CD14-positive monocyte (primary cell): ENCODE data around the gene KLK10. TPM values are rescaled to one million over a fixed set of nuclear protein-coding genes. Genes with fewer than 3 reads are reported as not detected.

Experiments used
- DNase-seq, 3 donors: peaks; one replicate each; pipeline ENCODE4 v3.0.0-alpha.2; 2011 to 2022
- H2AFZ ChIP-seq: 2 replicates; pipeline ENCODE4 v1.6.0; 2012; ENCODE audit warnings: mild to moderate bottlenecking, low read depth, low read length, inconsistent platforms; ENCODE audit not compliant: insufficient read depth, poor library complexity, severe bottlenecking
- H3K27ac ChIP-seq, 2 donors: 1 replicate in 1 of 2; 2 replicates in 1 of 2; pipeline ENCODE4 v1.5.1; 2012 to 2013; ENCODE audit warnings: low read length in 2 of 2, control low read depth in 1 of 2, inconsistent platforms in 1 of 2, low read depth in 1 of 2, mild to moderate bottlenecking in 1 of 2
- H3K27me3 ChIP-seq, 2 donors: one replicate each; pipeline versions ENCODE4 v1.6.0 to v1.6.1; 2011 to 2013; ENCODE audit warnings: low read length in 2 of 2; ENCODE audit not compliant: control insufficient read depth in 2 of 2, insufficient read depth in 2 of 2
- H3K36me3 ChIP-seq, 2 donors: replicated peaks in 1 of 2; 1 replicate in 1 of 2; 2 replicates in 1 of 2; pipeline versions ENCODE4 v1.5.1 to v1.6.1; 2012 to 2013; ENCODE audit warnings: low read length in 2 of 2, control low read depth in 1 of 2, inconsistent platforms in 1 of 2, mild to moderate bottlenecking in 1 of 2; ENCODE audit not compliant: insufficient read depth in 2 of 2, control insufficient read depth in 1 of 2
- H3K4me1 ChIP-seq, 2 donors: 1 replicate in 1 of 2; 2 replicates in 1 of 2; pipeline versions ENCODE4 v1.5.1 to v1.6.1; 2012 to 2013; ENCODE audit warnings: low read length in 2 of 2, control low read depth in 1 of 2, inconsistent platforms in 1 of 2, mild to moderate bottlenecking in 1 of 2, moderate library complexity in 1 of 2; ENCODE audit not compliant: insufficient read depth in 2 of 2, control insufficient read depth in 1 of 2
- H3K4me2 ChIP-seq: replicated peaks from 2 replicates; pipeline ENCODE3; 2012; ENCODE audit warnings: low read length, moderate library complexity, mild to moderate bottlenecking; ENCODE audit not compliant: poor library complexity, severe bottlenecking; ENCODE audit errors: extremely low read depth
- H3K4me3 ChIP-seq, 3 experiments: fragments of 200-600 bp in 1 of 3; sonication (generic) in 1 of 3; replicated peaks in 1 of 3; 1 replicate in 2 of 3; 2 replicates in 1 of 3; pipeline ENCODE4 v1.5.1; 2011 to 2013; ENCODE audit warnings: low read length in 3 of 3, mild to moderate bottlenecking in 3 of 3, control low read depth in 2 of 3, low read depth in 2 of 3, inconsistent platforms in 1 of 3, moderate library complexity in 1 of 3
- H3K79me2 ChIP-seq: 2 replicates; pipeline ENCODE4 v1.6.0; 2012; ENCODE audit warnings: mild to moderate bottlenecking, control low read depth, inconsistent platforms, low read length, moderate library complexity; ENCODE audit not compliant: insufficient read depth
- H3K9ac ChIP-seq: 2 replicates; pipeline ENCODE4 v1.6.0; 2017; ENCODE audit warnings: low read length, mild to moderate bottlenecking; ENCODE audit not compliant: insufficient read depth, poor library complexity, severe bottlenecking
- H3K9me3 ChIP-seq, 2 donors: replicated peaks in 1 of 2; 1 replicate in 1 of 2; 2 replicates in 1 of 2; pipeline versions ENCODE4 v1.5.1 to v1.6.1; 2012 to 2013; ENCODE audit warnings: low read length in 2 of 2, control low read depth in 1 of 2; ENCODE audit not compliant: control insufficient read depth in 1 of 2, insufficient read depth in 1 of 2
- H4K20me1 ChIP-seq: 2 replicates; pipeline ENCODE4 v1.6.0; 2012; ENCODE audit warnings: mild to moderate bottlenecking, low read length, control low read depth, moderate library complexity; ENCODE audit not compliant: insufficient read depth
- H3K27ac Mint-ChIP-seq, 7 donors: one replicate each; pipeline ENCODE4 v1.8.0; 2020; ENCODE audit warnings: mild to moderate bottlenecking in 7 of 7, mixed read lengths in 7 of 7, moderate library complexity in 6 of 7, inconsistent platforms in 2 of 7
- H3K27me3 Mint-ChIP-seq, 3 donors: one replicate each; pipeline ENCODE4 v1.8.0; 2021 to 2022; ENCODE audit warnings: low read depth in 3 of 3, mild to moderate bottlenecking in 3 of 3, mixed read lengths in 3 of 3, moderate library complexity in 3 of 3, inconsistent platforms in 1 of 3
- H3K36me3 Mint-ChIP-seq, 2 donors: one replicate each; pipeline ENCODE4 v1.8.0; 2020; ENCODE audit warnings: mixed read lengths in 2 of 2, inconsistent platforms in 1 of 2, mild to moderate bottlenecking in 1 of 2
- H3K4me1 Mint-ChIP-seq: one replicate; pipeline ENCODE4 v1.8.0; 2020; ENCODE audit warnings: mild to moderate bottlenecking, mixed read lengths
- H3K4me3 Mint-ChIP-seq, 2 donors: one replicate each; pipeline ENCODE4 v1.8.0; 2020; ENCODE audit warnings: mild to moderate bottlenecking in 2 of 2, mixed read lengths in 2 of 2, moderate library complexity in 1 of 2
- H3K9me3 Mint-ChIP-seq, 7 donors: one replicate each; pipeline ENCODE4 v1.8.0; 2020 to 2022; ENCODE audit warnings: mixed read lengths in 7 of 7, mild to moderate bottlenecking in 6 of 7, moderate library complexity in 6 of 7, inconsistent platforms in 2 of 7
- WGBS: methylation state at CpG from one replicate; pipeline ENCODE4 v1.1.5; 2013; ENCODE audit warnings: missing lambda C conversion rate; ENCODE audit not compliant: insufficient coverage; 5-methylcytosine and 5-hydroxymethylcytosine counted together
- intact Hi-C, 2 donors: fragments of 100-400 bp; cut with micrococcal nuclease; formaldehyde crosslinking; loops; one replicate each; pipeline versions ENCODE4 v1.15.0 to v1.15.1; 2023
- polyA plus RNA-seq, 3 donors: library from polyadenylated mRNA; depleted of rRNA in 1 of 3; unstranded in 2 of 3; stranded (reverse) in 1 of 3; fragments of 300-500 nt in 2 of 3; fragments of >200 nt in 1 of 3; fragmentation: Illumina TruSeq in 2 of 3; gene quantifications; 1 replicate in 2 of 3; 2 replicates in 1 of 3; pipeline ENCODE4 v1.2.3, GENCODE V29; 2012 to 2021
- TF ChIP-seq, protein P1 (sequence below): fragments of 200-600 bp; IDR thresholded peaks from one replicate; pipeline ENCODE4 v1.8.0; 2022; ENCODE audit warnings: antibody characterized with exemption, mild to moderate bottlenecking

KLK10 gene
- polyA plus RNA-seq, 3 donors, result not detected

DNA sequence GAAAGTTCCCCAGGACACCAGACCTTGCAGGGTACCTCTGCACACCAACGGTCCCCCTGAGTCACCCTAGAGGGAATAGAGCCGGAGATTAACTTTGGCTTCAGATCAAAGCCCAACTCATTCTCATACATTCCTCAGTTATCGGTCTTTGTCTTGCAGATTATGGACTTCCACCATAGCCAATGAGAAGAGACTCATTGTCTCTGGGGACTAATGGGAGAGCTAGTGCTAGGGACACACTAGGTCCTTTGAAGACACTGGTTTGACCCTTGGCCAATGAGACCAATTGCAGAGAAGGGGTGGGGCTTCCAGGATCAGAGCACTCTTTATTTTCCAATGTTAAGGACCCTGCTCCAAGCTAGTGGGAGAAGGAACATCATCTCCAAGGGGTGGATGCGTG, 41.9 kb downstream of the KLK10 start:
- H3K27me3 ChIP-seq, result peaks cover 0 to 3% of the 10 kb centered on the region in 2 donors
- intact Hi-C loops, result no loop called here

DNA sequence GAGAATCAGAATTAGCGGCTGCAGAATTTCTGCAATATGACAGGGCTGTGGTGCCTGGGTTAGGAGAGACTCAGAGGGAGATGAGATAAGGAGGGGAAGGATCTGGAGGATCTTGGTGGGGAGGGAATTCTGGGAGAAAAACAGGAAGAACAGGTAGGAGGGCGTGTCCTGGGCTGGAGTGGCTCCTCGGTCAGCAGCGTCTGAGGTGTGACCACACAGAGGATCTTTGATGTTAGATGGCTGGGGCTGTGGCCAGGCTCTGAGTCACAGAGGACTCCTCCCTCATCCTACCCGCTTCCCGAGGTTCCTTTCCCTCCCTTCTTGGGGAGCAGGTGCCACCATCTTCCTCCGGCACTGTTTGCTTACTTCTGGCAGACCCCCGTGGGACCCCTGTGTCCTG, 43.7 kb downstream of the KLK10 start:
- H2AFZ ChIP-seq, result no peak overlapping the region
- no peaks in the 10 kb centered on the region for H3K36me3 ChIP-seq
- Mint-ChIP-seq H3K9me3 (peaks cover 0 to 3% (median 0%) of the 10 kb centered on the region in 7 donors), H3K36me3 (no peaks in the 10 kb centered on the region), H3K27me3 (peaks cover 12 to 23% (median 15%) of the 10 kb centered on the region in 3 donors), H3K4me3 (no peak overlapping the region), H3K4me1 (no peaks in the 10 kb centered on the region), H3K27ac (peak overlapping the region in 2 of 7 donors; percentile 14 to 73)
- TF ChIP-seq, protein P1, sequence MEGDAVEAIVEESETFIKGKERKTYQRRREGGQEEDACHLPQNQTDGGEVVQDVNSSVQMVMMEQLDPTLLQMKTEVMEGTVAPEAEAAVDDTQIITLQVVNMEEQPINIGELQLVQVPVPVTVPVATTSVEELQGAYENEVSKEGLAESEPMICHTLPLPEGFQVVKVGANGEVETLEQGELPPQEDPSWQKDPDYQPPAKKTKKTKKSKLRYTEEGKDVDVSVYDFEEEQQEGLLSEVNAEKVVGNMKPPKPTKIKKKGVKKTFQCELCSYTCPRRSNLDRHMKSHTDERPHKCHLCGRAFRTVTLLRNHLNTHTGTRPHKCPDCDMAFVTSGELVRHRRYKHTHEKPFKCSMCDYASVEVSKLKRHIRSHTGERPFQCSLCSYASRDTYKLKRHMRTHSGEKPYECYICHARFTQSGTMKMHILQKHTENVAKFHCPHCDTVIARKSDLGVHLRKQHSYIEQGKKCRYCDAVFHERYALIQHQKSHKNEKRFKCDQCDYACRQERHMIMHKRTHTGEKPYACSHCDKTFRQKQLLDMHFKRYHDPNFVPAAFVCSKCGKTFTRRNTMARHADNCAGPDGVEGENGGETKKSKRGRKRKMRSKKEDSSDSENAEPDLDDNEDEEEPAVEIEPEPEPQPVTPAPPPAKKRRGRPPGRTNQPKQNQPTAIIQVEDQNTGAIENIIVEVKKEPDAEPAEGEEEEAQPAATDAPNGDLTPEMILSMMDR, result no peak
- no peaks in the 10 kb centered on the region for H3K9me3 ChIP-seq
- 27% methylated on average over 6 of the region's 8 CpGs for WGBS
- H3K79me2 ChIP-seq, result no peaks in the 10 kb centered on the region
- H3K4me2 ChIP-seq, result no peak overlapping the region
- no peak for DNase-seq
- H4K20me1 ChIP-seq, result no peaks in the 10 kb centered on the region
- no peak overlapping the region for H3K9ac ChIP-seq
- no peak overlapping the region for H3K27ac ChIP-seq
- peaks cover 0 to 3% of the 10 kb centered on the region in 2 donors for H3K27me3 ChIP-seq
- intact Hi-C loops, result no loop called here
- no peaks in the 10 kb centered on the region for H3K4me1 ChIP-seq
- H3K4me3 ChIP-seq, result no peak overlapping the region

More for the DNA sequence above, 41.9 kb downstream of the KLK10 start:
- Histone ChIP-seq H3K4me3 (no peak overlapping the region), H3K4me1 (no peaks in the 10 kb centered on the region), H3K27ac (no peak overlapping the region), H4K20me1 (no peaks in the 10 kb centered on the region), H3K79me2 (no peaks in the 10 kb centered on the region), H3K36me3 (no peaks in the 10 kb centered on the region), H3K4me2 (no peak overlapping the region), H2AFZ (no peak overlapping the region), H3K9ac (no peak overlapping the region), H3K9me3 (no peaks in the 10 kb centered on the region)
- Mint-ChIP-seq H3K9me3 (peaks cover 0 to 5% (median 0%) of the 10 kb centered on the region in 7 donors), H3K27ac (no peak overlapping the region), H3K36me3 (no peaks in the 10 kb centered on the region), H3K27me3 (peaks cover 12 to 29% (median 16%) of the 10 kb centered on the region in 3 donors), H3K4me3 (no peak overlapping the region), H3K4me1 (no peaks in the 10 kb centered on the region)
- 100% methylated on average over 1 of the region's 4 CpGs for WGBS
- TF ChIP-seq, protein P1, result no peak
- no peak for DNase-seq
